HG03354 (cell line): Measurements from ENCODE around the gene IL2RA.

ENCODE experiments used
- ATAC-seq: cut with Tn5 transposase; IDR thresholded peaks from one replicate; pipeline ENCODE4 v1.9.1; 2021; ENCODE audit warnings: mild to moderate bottlenecking; ENCODE audit not compliant: unreplicated experiment, poor library complexity, severe bottlenecking

IL2RA gene

GRCh38 chr10:5999440-6000165 is 62.6 kb downstream of the IL2RA start:
- ATAC-seq: no peak

- no peak for ATAC-seq
Measured at GRCh38 chr10:5996696-5997095, 65.5 kb downstream of the IL2RA start.

- no peak for ATAC-seq
Measured at GRCh38 chr10:5992398-5992797, 69.8 kb downstream of the IL2RA start.

- ATAC-seq: no peak
Measured at GRCh38 chr10:5991708-5992107, 70.5 kb downstream of the IL2RA start.

GRCh38 chr10:5989756-5990155 is 72.4 kb downstream of the IL2RA start:
- no peak for ATAC-seq

- no peak for ATAC-seq
Measured at GRCh38 chr10:5988336-5988920, 73.7 kb downstream of the IL2RA start.

- no peak for ATAC-seq
Measured at GRCh38 chr10:5987747-5988146, 74.4 kb downstream of the IL2RA start.

- ATAC-seq: no peak
Measured at GRCh38 chr10:5985029-5985428, 77.1 kb downstream of the IL2RA start.

- ATAC-seq: no peak
Measured at GRCh38 chr10:5983774-5984173, 78.4 kb downstream of the IL2RA start.

GRCh38 chr10:5981529-5981928 is 80.6 kb downstream of the IL2RA start:
- ATAC-seq: no peak

GRCh38 chr10:5978230-5978489 is 84.0 kb downstream of the IL2RA start:
- ATAC-seq: no peak

GRCh38 chr10:5977471-5978229 is 84.5 kb downstream of the IL2RA start, which contains the start of gene IL15RA:
IL15RA (minus strand) TSS chr10:5977543; CDS start chr10:5977492, 51 bp downstream.
- peak; percentile 77 for ATAC-seq

GRCh38 chr10:5976512-5977470 is 85.4 kb downstream of the IL2RA start:
- ATAC-seq: peak; percentile 24

GRCh38 chr10:5975641-5976473 is 86.3 kb downstream of the IL2RA start:
- peak; percentile 66 for ATAC-seq

- ATAC-seq: no peak
Measured at GRCh38 chr10:5973069-5973468, 89.1 kb downstream of the IL2RA start.

- ATAC-seq: no peak
Measured at GRCh38 chr10:5971886-5972285, 90.3 kb downstream of the IL2RA start.

- no peak for ATAC-seq
Measured at GRCh38 chr10:5971315-5971832, 90.8 kb downstream of the IL2RA start.

- ATAC-seq: no peak
Measured at GRCh38 chr10:5970527-5970926, 91.6 kb downstream of the IL2RA start.

- no peak for ATAC-seq
Measured at GRCh38 chr10:5970066-5970465, 92.1 kb downstream of the IL2RA start.
